Limb (tissue), 2 donors: Measurements from ENCODE around the gene ADARB1.

Experiments
- DNase-seq, 2 donors: peaks; one replicate each; pipeline ENCODE4 v3.0.0-alpha.2; 2016; ENCODE audit errors: extremely low spot score in 2 of 2

The ADARB1 gene

DNA sequence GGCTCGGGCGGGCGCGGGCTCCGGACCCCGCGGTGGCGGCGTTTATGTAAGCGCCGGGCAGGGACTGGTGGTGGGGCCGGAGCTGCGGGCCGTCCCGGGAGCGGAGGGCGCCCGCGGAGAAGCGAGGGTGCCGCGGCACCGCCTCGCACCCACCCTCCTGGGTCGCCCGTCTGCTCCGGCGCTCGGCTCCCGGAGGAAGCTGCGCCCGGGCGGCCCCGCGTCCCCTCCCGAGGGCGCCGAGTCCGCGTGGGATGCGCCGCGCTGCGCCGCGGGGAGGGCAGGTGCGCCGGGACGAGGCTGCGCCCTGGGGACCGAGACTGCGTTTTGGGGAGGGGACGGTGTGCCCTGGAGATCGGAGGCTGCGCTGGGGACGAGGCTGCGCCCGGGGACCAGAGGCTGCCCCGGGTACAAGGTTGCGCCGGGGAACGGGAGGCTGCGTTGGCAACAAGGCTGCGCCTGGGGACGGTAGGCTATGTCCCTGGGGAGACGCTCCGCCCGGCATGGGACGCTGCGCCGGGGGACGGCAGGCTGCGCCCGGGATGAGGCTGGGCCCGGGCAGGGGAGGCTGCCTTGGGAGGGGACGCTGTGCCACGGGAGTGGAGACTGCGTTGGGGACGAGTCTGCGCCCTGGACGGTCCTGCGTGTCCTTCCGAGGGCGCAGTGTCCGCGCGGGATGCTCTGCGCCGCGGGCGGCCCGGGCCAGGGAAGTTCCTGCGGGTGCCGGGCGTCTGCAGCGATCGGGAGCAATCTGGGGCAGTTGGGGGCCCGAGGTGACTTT, 627 bp downstream of the ADARB1 start:
- DNase-seq = peak in 1 of 2 donors; percentile 58

- no peak for DNase-seq
Observed at GRCh38 chr21:45075596-45076244, 1.3 kb downstream of the ADARB1 start.

DNA sequence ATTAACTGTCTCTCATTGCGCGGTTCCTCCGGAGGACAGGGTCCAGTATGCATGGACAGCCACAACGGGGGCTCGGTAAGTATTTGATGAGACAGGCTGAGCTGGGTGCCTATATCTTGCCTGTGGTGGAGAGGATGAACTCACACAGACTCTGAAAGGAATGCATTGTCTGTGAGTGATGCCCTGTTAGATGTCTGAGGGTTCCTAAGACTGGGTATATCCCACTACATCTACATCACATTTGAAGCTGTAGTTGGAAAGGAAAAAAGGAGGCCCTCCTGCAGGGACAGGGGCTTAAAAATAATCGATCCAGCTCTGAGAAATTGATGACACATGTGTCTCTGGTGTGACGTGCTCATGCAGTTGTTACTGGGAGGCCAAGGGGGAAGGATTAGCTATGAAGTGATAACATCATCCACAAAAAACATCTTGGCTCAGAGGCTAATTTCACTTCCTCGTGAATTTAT, 1.9 kb downstream of the ADARB1 start:
- peak in 1 of 2 donors; percentile 20 for DNase-seq

GRCh38 chr21:45078371-45078770, 4.0 kb downstream of the ADARB1 start:
- DNase-seq = no peak

DNA sequence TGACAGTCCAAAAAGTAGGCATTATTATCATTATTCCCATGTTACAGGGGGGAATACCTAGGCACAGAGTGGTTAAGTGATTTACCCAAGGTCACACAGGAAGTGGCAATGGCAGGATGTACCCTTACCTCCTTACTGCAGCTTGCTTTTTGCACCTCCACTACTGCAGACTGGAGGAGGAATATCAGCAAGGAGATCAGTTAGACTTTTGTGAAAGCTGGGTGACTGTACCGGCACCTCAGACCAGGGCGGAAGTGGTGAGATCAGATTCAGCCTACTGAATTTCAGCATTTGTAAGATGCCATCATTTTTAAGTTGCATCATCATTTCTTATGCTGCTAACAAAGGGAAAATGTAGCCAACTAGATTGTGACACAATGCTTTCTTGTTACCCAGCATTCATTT, 4.5 kb downstream of the ADARB1 start:
- no peak for DNase-seq

GRCh38 chr21:45079351-45079750, 5.0 kb downstream of the ADARB1 start:
- no peak for DNase-seq

DNA sequence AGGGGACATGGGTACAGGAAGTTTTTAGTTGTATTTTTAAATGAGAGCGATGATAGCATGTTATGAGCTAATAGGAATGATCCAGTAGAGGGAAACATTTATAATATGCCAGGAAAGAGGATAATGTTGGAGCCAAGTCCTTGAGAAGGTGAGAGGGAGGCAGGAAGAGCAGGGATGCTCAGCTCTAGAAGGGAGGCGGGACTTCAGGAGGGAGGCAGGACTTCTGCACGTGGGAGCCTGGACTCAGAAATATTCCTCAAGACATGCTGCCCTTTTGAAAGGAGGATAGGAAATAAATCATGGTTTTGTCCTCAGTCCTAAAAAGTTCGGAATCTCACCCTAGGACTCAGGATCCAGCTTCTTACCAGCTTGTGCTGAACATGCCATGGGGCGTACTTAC, 5.9 kb downstream of the ADARB1 start:
- no peak for DNase-seq

DNA sequence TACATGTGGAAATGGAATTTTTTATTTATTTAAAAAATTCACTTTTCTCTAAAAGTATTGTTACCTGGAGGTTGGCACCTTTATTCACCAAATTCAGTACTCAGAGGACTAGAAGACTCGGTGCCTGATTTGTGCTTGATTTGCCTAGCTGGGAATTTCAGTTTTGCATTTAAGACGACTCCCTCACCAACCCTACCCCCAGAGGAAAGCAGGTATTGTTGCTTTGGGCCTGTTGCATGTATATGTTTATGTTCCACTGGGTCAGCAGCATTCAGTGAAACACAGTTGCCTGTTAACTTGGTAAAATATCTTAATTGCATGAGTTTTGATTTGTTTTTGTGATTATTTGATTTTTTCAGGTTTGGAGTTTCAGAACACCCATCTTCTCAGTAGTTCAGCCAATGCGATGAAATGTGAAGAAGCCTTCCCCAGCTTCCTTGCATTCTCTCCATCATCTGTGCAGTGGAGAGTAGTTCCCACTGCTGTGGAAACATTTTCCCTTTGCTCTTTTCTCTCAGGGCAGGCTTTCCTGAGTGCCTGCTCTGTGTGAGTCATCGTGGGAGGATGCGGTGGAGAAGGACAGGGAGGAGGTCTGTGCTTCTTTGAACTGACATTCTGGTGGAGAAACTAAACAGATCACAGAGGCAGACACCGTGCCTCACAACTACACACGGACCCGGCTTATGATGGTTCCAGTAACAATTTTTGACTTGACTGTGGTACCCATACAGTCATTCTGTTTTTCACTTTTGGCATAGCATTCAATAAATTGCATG, 6.4 kb downstream of the ADARB1 start:
- no peak for DNase-seq

GRCh38 chr21:45081636-45082035, 7.3 kb downstream of the ADARB1 start:
- DNase-seq = no peak

GRCh38 chr21:45082736-45083135, 8.4 kb downstream of the ADARB1 start:
- DNase-seq = no peak

- no peak for DNase-seq
Observed at GRCh38 chr21:45084121-45084520, 9.7 kb downstream of the ADARB1 start.

DNA sequence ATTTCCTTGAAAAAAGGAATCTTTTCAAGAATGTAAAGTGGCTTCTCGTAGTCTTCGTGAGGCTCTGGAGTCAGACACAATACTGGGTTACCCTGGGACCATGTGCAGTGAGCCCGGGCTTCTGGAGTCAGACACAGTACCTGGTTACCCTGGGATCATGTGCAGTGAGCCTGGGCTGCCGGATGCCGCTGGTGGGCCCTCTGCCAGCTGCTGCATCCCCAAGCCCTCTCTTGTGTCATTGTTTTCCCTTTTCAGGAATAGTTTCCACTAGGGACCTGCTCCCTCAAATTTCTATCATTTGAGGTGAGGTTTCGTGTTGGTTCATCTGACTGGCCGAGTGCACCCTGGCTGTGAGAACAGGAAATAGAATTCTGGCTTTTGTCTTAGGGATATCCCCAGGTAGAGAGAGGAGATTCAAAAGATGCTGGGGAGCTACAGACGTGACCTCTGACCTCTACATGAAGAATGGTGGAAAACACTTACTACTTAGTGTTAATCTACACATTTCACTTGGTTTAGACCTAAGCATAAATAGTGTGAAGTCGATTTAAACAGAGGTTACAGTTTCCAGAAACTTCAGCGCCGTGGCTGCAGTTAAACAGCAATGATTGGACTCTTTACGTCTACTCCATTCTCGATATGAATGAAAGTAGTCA, 10.6 kb downstream of the ADARB1 start:
- no peak for DNase-seq

- DNase-seq = no peak
Observed at GRCh38 chr21:45085700-45086099, 11.3 kb downstream of the ADARB1 start.

DNA sequence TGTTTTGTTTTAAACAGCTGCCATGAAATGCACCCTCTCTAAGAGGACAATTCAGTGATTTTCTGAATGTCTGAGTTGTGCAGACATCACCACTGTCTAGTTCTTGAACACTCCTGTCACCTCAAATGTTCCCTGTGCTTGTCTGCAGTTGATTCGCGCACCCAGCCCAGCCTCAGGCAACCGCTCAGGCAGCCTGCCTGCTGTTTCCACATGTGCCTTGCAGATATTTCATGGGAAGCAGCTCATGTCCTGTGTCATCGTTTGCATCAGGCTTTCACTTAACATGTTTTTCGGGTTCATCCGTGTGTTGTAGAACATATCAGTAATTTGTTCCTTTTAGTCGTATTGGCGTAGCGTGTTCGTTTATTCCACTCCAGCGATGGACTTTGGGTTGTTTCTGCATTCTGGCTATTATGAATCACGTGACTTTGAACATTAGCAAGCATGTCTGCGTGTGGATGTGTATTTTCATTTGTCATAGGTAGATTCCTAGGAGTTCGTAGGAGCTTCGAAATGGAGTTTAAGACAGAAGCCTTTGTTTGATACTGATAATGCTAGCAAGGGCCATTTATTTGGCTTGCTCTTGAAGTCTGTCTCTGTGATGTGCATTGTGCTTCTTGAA, 12.1 kb downstream of the ADARB1 start:
- no peak for DNase-seq

DNA sequence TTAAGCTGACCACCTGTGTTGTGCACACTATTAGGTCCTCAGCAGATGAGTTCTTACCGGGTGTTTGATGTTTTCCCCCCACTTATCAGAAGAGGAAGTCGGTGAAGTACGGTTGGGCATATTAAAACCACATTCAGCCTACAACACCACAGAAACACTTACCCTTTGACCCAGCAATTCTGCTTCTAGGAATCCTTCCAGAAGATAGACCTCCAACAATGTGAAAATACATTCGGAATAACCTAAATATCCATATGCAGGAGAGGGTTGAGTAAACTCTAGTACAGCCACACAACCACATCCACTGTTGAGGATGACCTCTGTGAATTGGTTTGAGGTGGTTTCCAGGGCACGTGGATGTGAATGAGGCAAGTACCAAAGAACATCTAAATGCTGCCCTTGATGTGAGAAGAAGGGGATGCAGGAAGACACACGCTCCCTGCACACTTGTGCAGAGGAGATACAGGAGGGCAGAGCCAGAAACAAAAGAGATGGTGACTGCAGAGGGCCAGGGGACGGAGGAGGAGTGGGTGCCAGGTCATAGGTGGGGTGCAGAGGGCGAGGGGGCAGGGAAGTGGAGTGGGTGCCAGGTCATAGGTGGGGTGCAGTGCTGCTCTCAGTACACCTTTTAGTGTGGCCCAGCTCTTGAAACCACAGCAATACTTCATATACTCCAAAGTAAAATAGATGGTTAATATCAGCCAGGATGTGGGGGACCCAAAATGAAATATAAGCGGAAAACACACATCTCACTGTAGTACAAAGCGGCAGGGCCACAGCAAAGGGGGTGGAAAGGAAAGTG, 12.8 kb downstream of the ADARB1 start:
- DNase-seq = no peak

GRCh38 chr21:45088116-45088515, 13.7 kb downstream of the ADARB1 start:
- no peak for DNase-seq

- no peak for DNase-seq
Observed at GRCh38 chr21:45088729-45089128, 14.3 kb downstream of the ADARB1 start.

- no peak for DNase-seq
Observed at GRCh38 chr21:45089964-45090363, 15.6 kb downstream of the ADARB1 start.

DNA sequence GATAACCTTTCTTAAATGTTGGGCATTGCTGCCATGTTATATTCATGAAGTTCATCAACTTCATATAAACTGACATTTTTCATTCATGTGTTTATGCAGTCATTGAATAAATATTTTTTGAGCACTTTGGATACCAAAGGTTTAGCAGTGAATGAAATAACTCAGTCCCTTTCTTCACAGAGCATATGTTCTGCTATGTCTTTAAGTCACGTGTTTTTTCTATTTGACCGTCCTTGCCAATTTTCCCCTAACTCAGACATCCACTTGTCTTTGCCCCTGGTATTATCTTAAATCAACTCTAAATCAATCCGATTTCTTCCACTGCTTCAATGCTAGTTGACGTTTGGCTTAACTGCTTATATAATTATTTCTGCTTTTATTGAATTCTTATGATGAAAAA, 16.6 kb downstream of the ADARB1 start:
- no peak for DNase-seq

DNA sequence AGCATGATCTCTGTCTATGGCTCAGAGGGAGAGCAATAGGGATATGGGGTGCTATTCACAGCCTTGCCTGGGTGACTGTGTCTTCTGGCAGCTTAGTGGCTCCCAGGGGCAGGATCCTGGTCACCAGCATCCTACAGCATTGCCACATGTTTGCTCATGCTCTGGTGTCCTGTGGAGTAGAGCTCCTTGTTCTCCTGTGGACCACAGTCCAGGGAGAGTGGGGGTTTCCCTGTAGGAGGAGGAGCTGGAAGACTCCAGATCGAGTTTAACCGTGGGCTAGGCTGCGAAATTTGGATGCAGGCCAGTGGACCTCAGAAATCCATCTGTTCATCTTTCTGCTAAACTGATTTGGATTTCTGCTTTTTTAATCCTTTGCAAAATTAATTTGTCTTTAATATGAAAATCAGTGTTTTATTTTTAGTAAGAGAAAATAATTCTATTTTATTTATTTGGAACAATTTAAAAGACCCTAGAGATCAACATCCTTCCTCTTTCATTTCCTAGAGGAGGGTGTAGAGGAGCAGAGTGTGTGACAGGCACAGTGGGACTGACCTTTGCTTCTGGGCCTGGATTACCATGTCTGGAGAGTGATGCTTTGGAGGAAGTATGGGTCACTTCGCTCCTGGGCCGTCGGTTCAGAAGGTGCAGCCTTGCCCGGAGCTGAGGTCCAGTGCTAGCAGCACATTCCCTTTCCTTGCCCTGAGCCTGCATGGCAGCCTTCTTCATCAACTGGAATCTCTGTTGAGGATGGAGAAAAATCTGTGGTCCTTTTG, 17.4 kb downstream of the ADARB1 start:
- DNase-seq = no peak
